NCI-H2081 treated with DMSO at 0.1 percent for 48 hours (cell line): ENCODE results near the gene TMEM72.

Source experiments
- DNase-seq: peaks from one replicate; lab custom pipeline; 2025; lab: John Stamatoyannopoulos, UW

Gene TMEM72

GRCh38 chr10:44920252-44920651 is 9.1 kb downstream of the TMEM72 start:
- no peak for DNase-seq

GRCh38 chr10:44921061-44921460 is 9.9 kb downstream of the TMEM72 start:
- no peak for DNase-seq

DNA sequence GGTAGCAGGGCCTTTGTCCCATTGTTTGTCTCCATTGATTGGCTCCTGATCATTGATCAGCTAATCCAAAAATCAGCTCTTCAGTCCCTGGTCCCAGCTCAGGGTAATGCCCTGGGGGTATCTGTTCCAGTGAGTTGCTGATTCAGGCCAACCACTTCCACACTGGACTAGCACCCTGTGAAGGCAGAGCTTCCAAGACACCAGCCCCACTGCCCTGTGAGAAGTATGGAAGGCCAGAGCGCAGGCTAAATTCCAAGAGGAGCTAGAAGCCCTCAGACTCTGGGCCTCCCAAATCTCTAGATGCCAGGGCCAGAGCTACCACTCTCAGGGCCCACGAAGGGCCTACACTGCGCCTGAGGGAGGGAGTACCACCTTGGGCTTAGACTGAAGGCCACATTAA is 10.4 kb downstream of the TMEM72 start:
- DNase-seq = no peak

DNA sequence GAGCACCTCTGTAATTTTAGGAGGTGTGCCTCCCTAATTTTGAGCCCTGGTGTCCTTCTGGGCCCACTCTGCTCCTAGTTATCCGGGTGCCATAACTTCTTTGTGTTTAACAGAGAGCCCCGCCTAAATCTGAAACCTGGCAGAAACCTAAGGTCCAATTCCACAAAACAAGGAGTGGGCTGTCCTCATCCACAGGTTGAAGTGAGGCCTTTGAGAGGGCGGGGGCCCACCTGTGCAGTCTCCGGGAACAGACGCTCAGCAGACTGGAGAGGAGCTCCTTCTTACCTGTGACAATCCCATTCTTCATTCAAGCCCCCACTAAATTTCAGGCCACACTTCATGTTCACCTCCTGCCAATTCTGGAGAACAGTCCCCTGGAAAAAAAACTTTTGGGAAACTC is 10.9 kb downstream of the TMEM72 start:
- no peak for DNase-seq

DNA sequence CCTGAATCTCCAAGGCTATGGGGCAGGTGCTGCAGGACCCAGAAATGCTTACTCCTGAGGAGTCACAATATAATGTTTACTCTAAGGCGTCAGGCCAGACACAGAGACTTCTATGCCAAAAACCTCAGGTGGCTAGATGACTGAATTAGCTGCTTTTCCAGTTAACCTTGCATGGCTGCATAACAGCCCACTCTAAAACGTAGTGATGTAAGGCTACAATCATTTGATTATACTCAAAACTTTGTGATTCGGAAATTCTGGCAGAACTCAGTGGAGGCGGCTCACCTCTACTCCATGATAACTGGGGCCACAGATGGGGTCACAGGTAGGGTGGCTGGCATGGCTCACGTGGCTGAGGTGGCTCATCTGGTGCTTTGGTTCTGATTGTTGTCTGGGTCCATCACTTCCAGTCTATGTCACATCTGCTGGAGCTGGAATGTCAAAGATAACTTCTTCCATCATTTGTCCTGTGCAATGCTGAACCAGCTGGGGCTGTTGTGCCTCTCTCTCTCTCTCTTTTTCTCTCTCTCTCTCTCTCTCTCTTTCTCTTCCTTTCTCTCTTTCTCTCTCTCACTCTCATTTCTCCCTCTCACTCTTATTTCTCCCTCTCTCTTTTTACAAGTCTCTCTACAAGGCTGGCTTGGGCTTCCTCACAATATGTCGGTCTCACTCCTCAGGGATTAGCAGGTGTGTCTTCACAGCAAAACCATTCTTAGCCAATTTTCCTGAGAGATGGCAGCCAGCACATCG is 11.8 kb downstream of the TMEM72 start:
- DNase-seq = no peak

- no peak for DNase-seq
Observed at GRCh38 chr10:44923611-44924010, 12.5 kb downstream of the TMEM72 start.

- no peak for DNase-seq
Observed at GRCh38 chr10:44924261-44925040, 13.3 kb downstream of the TMEM72 start.

DNA sequence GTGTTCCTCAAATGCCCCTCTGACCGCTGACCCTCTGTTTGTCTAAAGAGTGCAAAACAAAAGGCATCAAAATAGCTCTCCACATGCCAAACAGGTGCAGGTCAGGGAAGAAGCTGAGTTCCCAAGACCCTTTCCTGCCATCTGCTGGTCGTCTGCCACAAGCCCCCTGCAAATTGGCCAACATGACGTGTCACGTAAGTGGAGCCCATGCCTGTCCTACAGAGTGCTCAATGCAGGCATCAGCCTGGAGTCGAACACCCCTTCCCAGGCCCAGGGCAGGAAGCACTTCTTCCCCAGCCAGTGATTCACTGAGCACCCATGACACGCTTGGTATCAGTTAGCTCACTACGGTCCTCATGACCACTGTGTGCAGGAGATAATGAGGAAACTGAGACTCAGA is 14.1 kb downstream of the TMEM72 start:
- no peak for DNase-seq

DNA sequence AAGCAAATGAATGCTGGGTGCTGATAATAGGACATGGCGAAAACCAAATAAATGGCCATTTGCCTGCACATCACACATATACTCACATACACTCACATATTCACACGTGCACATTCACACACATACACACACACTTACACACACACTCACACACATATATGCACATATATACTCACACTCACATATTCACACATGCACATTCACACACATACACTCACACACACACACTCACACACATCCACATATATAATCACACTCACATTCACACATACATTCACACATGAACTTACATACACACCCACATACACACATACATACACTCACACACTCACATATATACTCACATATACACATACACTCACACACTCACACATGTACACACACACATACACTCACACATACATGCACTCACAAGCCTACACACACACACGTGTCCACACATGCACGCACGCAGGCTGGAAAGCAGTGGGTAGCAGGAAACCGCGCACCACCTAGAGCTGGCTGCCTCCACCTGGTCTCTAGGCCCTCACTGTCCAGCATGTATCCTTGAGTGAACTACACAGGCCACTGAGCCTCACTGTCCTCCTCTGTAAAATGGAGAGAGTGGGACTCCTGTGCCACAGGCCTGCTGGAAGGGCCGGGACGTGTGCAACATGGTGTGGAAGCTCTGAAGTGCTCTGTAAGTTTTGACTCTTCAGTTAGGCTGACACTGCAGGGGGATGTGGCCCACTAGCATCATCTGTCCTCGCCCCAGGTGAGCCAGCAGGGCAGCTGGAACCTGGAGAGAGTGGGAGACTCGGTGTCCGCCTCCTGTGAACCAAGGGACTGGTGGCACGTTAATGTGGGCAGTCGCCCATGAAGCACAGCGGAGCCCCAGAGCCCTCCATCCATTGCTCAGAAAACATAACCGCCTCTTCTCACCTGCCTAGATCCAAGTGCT is 14.9 kb downstream of the TMEM72 start:
- DNase-seq = no peak

DNA sequence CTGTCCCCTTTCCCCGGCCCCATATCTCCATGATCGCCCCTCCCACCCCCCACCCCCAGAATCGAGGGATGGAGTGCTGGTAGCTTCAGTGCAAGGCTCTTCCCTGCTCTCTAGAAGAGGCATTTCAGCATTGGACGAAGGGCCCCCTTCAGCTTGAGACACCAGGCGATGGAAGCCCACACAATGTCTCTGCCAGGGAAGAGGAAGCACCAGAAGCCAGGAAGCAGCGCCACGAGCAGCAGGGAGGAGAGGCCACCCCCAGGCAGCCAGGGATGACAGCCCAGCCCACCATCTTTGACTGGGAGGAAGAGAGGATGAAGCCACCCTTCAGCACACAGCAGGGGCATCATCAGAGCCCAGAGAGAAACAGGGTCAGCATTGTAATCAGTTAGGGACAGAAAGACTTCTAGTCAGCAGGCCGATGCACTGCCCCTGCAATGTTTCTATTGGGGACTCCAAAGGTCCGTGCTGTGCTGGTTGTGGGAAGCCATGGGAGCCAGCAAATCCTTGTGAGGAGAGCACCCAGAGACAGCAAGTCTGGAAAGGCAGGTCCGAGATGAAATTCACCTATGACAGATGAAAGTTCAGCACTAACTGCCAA is 15.7 kb downstream of the TMEM72 start:
- DNase-seq = no peak

DNA sequence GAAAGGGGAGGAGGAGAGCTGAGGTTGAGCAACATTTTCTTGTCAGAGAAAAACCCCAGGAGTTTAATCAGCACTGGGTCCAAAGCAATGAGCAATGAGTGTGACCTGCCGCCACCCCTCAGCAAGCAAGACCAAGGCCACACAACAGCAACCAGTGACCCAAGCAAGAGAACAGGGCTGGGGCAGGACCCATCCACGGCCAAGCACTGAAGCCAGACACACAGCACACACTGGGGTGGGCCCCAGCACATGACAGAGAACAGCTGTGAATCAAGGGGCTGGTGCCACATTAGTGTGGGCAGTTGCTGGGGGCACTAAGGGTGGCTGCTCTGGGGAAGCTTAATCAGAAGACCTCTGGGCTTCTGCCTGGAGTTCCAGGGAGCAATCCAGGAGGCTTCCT is 16.2 kb downstream of the TMEM72 start:
- no peak for DNase-seq

- no peak for DNase-seq
Observed at GRCh38 chr10:44928462-44928861, 17.3 kb downstream of the TMEM72 start.

DNA sequence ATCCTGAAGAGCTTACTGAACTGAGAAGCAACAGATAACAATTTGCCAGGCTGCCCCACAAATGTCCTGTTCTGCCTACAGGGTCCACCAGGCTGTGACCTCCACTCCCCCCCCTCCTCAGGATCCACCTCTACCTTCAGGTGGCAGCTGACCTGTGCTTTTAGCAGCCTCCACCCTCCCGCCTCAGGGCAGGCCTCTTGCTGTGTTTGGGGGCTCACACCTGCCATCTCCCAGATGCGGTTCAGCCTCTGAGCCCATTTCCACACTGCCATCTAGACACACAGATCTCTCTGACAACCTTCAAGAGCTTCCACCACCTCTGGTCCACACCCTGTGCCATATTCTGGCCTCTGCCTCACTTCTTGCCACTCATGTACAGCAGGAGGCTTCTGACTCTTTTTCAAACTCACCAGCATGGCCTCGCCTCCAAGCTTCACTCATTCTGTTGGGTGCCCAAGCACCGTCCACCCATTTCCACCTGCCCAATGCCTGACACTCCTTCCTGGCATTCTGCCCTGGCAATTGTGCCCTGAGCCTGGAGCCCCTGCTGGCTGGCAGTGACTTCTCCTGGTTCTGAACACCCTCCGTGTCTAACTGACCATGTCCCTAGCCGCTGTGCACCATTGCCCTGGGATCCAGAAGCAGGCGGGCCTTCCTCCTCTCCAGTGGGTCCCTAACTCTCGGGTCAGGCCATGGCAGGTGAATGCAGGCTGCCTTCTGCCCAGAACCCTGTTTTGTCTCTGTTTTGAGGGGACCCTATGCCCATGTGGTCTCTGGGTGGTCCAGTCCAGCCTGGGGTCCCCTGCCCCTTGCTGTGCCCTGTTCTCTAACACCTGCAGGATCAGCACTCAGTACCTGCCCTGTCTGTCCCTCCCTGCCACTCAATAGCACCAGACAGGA is 18.5 kb downstream of the TMEM72 start:
- no peak for DNase-seq

DNA sequence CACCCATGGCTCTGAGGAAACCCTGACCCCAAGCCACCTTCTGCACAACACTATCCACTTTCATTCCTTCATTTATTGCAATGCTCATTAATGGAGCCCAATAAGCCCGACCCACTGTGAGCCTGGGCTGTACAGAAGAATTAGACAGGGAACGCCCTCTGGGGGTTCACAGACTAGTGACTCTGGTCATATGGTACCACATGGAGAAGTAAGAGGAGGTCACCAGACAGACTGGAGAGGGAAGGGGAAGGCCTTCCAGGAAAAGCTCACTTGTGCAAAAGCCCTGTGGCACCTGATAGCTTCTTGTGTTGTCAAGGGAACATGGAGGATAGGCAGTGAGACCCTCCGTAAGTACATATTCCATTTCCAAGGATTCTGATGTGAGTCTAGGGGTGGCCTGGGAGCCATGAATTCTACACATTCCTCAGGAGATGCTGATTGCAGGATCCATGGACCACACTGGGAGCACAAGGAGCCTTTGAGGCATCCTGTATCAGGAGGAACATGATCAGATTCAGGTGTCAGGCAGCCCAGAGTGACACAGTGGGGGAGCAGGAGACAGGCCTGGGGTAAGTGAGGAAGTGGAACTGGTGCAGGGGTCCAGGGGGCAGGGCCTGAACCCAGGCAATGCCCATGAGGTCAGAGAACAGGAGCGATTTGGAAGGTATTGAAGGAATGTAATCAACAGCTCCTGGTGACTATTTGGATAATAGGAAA is 19.9 kb downstream of the TMEM72 start:
- DNase-seq = no peak

GRCh38 chr10:44931621-44932516 is 20.7 kb downstream of the TMEM72 start:
- no peak for DNase-seq

DNA sequence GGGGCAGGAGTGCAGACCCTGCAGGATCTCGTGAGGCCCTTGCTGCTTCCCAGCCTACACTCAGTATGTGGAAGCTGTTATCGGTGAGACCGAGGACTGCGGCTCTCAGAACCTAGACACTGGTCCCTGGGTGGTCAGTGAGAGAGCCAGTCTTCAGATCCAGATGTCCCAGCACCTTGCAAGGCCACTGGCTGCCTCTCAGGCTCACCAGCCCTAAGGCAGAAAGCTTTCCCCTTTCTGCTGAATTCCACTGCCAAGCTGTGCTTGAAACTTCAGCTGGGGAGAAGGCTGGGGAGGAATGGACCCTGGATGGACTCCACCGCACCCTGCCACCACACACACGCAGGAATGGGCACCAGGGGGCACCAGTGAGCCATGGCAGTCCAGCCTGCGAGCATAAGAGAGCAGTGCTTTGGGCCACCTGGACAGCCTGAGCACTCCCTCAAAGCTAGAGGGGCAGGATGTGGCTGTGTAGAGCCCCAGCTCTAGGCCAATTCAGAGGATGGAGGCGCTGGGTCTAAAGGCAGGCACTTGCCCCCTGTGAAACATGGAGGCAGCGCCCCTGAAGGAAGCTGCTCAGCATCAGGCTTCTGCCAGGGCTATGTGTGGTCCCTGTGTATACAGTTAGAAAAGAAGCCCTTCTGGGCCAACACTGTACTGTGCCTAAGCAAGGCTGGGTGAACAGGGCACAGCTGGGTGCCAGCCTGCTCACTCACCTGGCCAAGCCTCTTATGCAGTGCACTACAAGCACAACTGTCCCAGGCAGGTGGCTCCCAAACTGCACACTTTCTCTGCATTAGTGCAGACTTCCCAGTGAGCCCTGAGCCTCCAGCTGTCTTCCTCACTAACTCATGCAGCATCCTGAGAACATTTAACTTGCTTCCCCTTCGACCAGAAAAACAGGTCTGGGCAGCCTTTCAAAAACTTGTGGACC is 21.6 kb downstream of the TMEM72 start:
- DNase-seq = no peak

DNA sequence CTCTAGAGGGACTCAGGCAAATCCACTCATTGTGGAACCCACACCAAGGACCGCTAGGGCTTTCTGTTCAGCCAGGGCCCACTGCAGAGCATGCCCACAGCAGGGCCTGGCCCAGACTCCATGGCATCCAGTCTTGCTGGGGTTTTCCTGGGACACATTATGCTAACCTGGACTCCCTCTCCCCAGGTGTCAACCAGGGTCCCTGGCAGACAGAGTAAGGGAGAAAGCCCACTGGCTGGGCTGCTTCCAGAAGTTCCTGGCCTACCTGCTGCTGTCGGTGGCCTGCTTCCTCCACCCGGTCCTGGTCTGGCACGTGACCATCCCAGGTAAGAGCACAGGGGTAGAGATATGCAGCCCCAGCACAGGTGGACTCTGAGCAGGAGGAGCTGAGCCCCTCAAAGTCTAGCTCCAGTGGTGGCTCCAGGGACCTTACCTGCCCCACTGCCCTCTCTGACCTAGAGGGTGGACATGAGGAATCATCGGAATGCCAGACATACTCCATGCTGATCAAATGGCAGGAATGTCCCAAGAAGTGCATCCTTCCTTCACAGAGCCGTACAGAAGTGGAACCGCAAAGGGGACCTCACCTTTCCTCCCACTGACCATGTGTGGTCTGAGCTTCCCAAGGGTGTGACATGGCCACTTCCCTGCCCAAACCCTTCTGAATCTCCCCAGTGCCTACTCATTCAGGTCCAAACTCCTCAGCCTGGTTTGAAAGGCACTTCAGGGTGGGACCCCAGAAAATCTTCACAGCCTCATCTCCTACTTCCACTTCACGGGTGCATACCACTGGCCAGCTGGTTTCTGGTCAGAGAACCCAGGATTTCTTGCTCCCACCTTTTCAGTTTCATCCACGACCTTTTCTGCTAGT is 22.5 kb downstream of the TMEM72 start:
- DNase-seq = no peak
